Ramos (cell line): ENCODE measurements around the gene LIN37.

Experiments
- in situ Hi-C: fragments of 300-500 bp; cut with MboI; formaldehyde crosslinking; loops from one replicate; pipeline ENCODE4 v1.14.3; 2022; ENCODE audit warnings: low sequenced_read_pairs; ENCODE audit not compliant: unreplicated experiment

The LIN37 gene

GRCh38 chr19:35733180-35734125 lies 14.9 kb upstream of the LIN37 start:
- in situ Hi-C loops, result no loop called here

GRCh38 chr19:35734273-35734672 lies 14.1 kb upstream of the LIN37 start:
- in situ Hi-C loops, result no loop called here

- in situ Hi-C loops, result no loop called here
Observed at GRCh38 chr19:35734889-35735288, 13.5 kb upstream of the LIN37 start.

- in situ Hi-C loops, result no loop called here
Observed at GRCh38 chr19:35736913-35737886, 11.2 kb upstream of the LIN37 start.

GRCh38 chr19:35738021-35738886 lies 10.1 kb upstream of the LIN37 start:
- in situ Hi-C loops, result no loop called here

- in situ Hi-C loops, result no loop called here
Observed at GRCh38 chr19:35738887-35739229, 9.5 kb upstream of the LIN37 start.

- in situ Hi-C loops, result no loop called here
Observed at GRCh38 chr19:35739275-35740107, 8.9 kb upstream of the LIN37 start.

GRCh38 chr19:35740108-35740422 lies 8.3 kb upstream of the LIN37 start:
- in situ Hi-C loops, result no loop called here

- in situ Hi-C loops, result no loop called here
Observed at GRCh38 chr19:35740423-35741202, 7.8 kb upstream of the LIN37 start.

- in situ Hi-C loops, result no loop called here
Observed at GRCh38 chr19:35741203-35741515, 7.2 kb upstream of the LIN37 start.

GRCh38 chr19:35742121-35742724 lies 6.2 kb upstream of the LIN37 start, which contains the start of gene IGFLR1:
Gene IGFLR1 (minus strand): TSS chr19:35742452. CDS start chr19:35741180, 1,272 bp downstream.
- in situ Hi-C loops, result no loop called here

- in situ Hi-C loops, result no loop called here
Observed at GRCh38 chr19:35743640-35744429, 4.5 kb upstream of the LIN37 start.

- in situ Hi-C loops, result no loop called here
Observed at GRCh38 chr19:35744430-35745327, 3.7 kb upstream of the LIN37 start.

GRCh38 chr19:35745328-35746086 lies 2.9 kb upstream of the LIN37 start, which contains the start of the genes PSENEN and U2AF1L4:
Gene PSENEN (plus strand): TSS chr19:35745651. CDS start chr19:35745931, 280 bp downstream.
Gene U2AF1L4 (minus strand): TSS chr19:35745418. CDS start chr19:35745391, 27 bp downstream.
- in situ Hi-C loops, result no loop called here

- in situ Hi-C loops, result no loop called here
Observed at GRCh38 chr19:35746087-35746462, 2.3 kb upstream of the LIN37 start.

- in situ Hi-C loops, result no loop called here
Observed at GRCh38 chr19:35746531-35746930, 1.8 kb upstream of the LIN37 start.
